ENCODE data around the gene CLCN7. TPM values are rescaled to one million over a fixed set of nuclear protein-coding genes. Genes with fewer than 3 reads are reported as not detected.

Gene CLCN7
- total RNA-seq, 3 donors from 2014 or later (not counting 1 experiment from before 2014, with no cell fraction given): 117 to 125 (median 118) TPM

DNA sequence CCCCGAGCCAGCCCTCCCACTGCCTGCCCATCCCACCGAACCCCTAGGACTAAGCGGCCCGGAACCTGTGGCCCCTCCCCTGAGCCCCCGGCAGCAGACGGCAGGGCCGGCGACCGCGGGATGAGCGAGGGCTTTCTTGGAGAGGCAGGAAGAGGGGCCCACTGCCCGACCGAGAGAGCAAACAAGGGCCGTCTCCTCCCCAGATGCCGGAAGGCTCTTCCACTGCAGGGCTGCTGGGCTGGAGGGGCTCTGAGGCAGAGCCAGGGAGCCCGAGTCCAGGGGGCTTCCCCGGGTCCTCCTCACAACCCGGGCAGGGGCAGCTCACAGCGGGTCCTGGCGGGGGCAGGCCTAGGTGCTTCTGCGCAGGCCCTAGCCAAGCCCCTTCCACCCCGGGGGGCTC is 41.1 kb downstream of the CLCN7 start:
- H3K36me3 ChIP-seq (ENCODE audit: control insufficient read depth, insufficient read depth, low read length): no peaks in the 10 kb centered on the region
- H3K9me3 ChIP-seq (ENCODE audit: control insufficient read depth, insufficient read depth, low read length): no peaks in the 10 kb centered on the region
- Mint-ChIP-seq H3K4me3 (no peak overlapping the region), H3K27ac (no peak overlapping the region), H3K27me3 (ENCODE audit: low read depth in 2 of 2) (no peaks in the 10 kb centered on the region), H3K9me3 (no peaks in the 10 kb centered on the region), H3K4me1 (peaks cover 0 to 7% of the 10 kb centered on the region in 2 donors), H3K36me3 (no peaks in the 10 kb centered on the region)
- H3K27me3 ChIP-seq (ENCODE audit: control insufficient read depth, insufficient read depth, low read length): no peaks in the 10 kb centered on the region
- no peak overlapping the region for H3K27ac ChIP-seq (ENCODE audit: low read length)
- DNase-seq (no peak), ATAC-seq (no peak)
- WGBS (ENCODE audit: insufficient coverage): 72% methylated on average over 22 of the region's 22 CpGs
- no peak overlapping the region for H3K4me3 ChIP-seq (ENCODE audit: low read length)
- peaks cover 31% of the 10 kb centered on the region for H3K4me1 ChIP-seq (ENCODE audit: control insufficient read depth, insufficient read depth, low read length)
- intact Hi-C loops (cut with micrococcal nuclease): no loop called here
- TF ChIP-seq, protein P1, sequence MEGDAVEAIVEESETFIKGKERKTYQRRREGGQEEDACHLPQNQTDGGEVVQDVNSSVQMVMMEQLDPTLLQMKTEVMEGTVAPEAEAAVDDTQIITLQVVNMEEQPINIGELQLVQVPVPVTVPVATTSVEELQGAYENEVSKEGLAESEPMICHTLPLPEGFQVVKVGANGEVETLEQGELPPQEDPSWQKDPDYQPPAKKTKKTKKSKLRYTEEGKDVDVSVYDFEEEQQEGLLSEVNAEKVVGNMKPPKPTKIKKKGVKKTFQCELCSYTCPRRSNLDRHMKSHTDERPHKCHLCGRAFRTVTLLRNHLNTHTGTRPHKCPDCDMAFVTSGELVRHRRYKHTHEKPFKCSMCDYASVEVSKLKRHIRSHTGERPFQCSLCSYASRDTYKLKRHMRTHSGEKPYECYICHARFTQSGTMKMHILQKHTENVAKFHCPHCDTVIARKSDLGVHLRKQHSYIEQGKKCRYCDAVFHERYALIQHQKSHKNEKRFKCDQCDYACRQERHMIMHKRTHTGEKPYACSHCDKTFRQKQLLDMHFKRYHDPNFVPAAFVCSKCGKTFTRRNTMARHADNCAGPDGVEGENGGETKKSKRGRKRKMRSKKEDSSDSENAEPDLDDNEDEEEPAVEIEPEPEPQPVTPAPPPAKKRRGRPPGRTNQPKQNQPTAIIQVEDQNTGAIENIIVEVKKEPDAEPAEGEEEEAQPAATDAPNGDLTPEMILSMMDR (IDR thresholded peaks at IDR 0.05): no peak

DNA sequence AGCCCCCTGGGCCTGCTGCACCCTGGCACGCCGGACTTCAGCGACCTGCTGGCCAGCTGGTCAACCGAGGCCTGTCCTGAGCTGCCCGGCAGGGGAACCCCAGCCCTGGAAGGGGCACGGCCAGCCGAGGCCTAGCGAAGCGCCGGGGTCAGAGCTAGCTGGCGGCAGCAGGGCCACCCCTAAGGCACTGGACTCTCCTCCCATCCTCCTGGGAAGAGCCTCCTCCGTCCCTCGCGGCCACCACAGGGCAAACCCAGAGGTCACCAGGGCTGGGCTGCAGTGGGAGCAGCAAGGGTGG is 41.6 kb downstream of the CLCN7 start:
- H3K27ac Mint-ChIP-seq: no peak overlapping the region
- TF ChIP-seq, protein P1 (IDR thresholded peaks at IDR 0.05): no peak
- no peak for DNase-seq
- no peaks in the 10 kb centered on the region for H3K27me3 Mint-ChIP-seq (ENCODE audit: low read depth in 2 of 2)
- H3K27ac ChIP-seq (ENCODE audit: low read length): no peak overlapping the region
- no peaks in the 10 kb centered on the region for H3K9me3 Mint-ChIP-seq
- H3K4me1 ChIP-seq (ENCODE audit: control insufficient read depth, insufficient read depth, low read length): peaks cover 37% of the 10 kb centered on the region
- H3K9me3 ChIP-seq (ENCODE audit: control insufficient read depth, insufficient read depth, low read length): no peaks in the 10 kb centered on the region
- H3K4me3 ChIP-seq (ENCODE audit: low read length): no peak overlapping the region
- 90% methylated on average over 14 of the region's 14 CpGs for WGBS (ENCODE audit: insufficient coverage)
- ATAC-seq: no peak
- intact Hi-C loops (cut with micrococcal nuclease): no loop called here
- H3K4me3 Mint-ChIP-seq: no peak overlapping the region
- no peaks in the 10 kb centered on the region for H3K36me3 Mint-ChIP-seq
- H3K4me1 Mint-ChIP-seq: peaks cover 0 to 7% of the 10 kb centered on the region in 2 donors
- H3K36me3 ChIP-seq (ENCODE audit: control insufficient read depth, insufficient read depth, low read length): no peaks in the 10 kb centered on the region
- H3K27me3 ChIP-seq (ENCODE audit: control insufficient read depth, insufficient read depth, low read length): no peaks in the 10 kb centered on the region

DNA sequence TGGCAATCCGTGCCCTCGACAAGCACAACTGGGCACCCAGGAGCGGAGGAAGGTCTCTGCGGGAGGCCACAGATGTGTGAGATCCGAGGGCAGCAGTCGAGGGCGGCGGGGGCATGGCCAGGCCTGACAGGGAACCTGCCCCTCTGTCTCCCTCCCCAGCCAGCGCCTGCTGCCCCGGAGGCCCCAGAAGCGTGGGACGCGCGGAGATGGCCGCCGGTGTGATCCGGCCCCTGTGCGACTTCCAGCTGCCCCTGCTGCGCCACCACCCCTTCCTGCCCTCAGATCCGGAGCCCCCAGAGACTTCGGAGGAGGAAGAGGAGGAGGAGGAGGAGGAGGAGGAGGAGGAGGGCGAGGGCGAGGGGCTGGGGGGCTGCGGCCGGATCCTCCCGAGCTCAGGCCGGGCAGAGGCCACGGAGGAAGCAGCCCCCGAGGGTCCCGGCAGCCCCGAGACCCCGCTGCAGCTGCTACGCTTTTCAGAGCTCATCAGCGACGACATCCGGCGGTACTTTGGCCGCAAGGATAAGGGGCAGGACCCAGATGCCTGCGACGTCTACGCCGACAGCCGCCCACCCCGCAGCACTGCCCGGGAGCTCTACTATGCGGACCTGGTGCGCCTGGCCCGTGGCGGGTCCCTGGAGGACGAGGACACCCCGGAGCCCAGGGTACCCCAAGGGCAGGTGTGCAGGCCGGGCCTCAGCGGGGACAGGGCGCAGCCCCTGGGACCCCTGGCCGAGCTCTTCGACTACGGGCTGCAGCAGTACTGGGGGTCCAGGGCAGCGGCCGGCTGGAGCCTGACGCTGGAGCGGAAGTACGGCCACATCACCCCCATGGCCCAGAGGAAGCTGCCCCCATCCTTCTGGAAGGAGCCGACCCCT is 42.2 kb downstream of the CLCN7 start:
- H3K27ac Mint-ChIP-seq: peak overlapping the region in 1 of 2 donors; percentile 78
- DNase-seq (peak in 1 of 2 donors; percentile 41), ATAC-seq (peak; percentile 28 to 48 (median 45))
- Histone ChIP-seq H3K4me3 (ENCODE audit: low read length) (no peak overlapping the region), H3K4me1 (ENCODE audit: control insufficient read depth, insufficient read depth, low read length) (peaks cover 41% of the 10 kb centered on the region), H3K27ac (ENCODE audit: low read length) (no peak overlapping the region), H3K9me3 (ENCODE audit: control insufficient read depth, insufficient read depth, low read length) (no peaks in the 10 kb centered on the region), H3K27me3 (ENCODE audit: control insufficient read depth, insufficient read depth, low read length) (no peaks in the 10 kb centered on the region), H3K36me3 (ENCODE audit: control insufficient read depth, insufficient read depth, low read length) (no peaks in the 10 kb centered on the region)
- no peaks in the 10 kb centered on the region for H3K36me3 Mint-ChIP-seq
- intact Hi-C loops (cut with micrococcal nuclease): no loop called here
- 65% methylated on average over 63 of the region's 63 CpGs for WGBS (ENCODE audit: insufficient coverage)
- no peaks in the 10 kb centered on the region for H3K9me3 Mint-ChIP-seq
- no peaks in the 10 kb centered on the region for H3K27me3 Mint-ChIP-seq (ENCODE audit: low read depth in 2 of 2)
- TF ChIP-seq, protein P1 (IDR thresholded peaks at IDR 0.05): no peak
- H3K4me3 Mint-ChIP-seq: peak overlapping the region; percentile 61
- H3K4me1 Mint-ChIP-seq: peaks cover 0 to 7% of the 10 kb centered on the region in 2 donors
